ENCODE results near the gene PROSER2.
"Not testable (repeated sequence)": the region's sequence is repeated elsewhere in the genome, so short reads cannot be mapped to it uniquely, and the experiment has no call there.

The PROSER2 gene

DNA sequence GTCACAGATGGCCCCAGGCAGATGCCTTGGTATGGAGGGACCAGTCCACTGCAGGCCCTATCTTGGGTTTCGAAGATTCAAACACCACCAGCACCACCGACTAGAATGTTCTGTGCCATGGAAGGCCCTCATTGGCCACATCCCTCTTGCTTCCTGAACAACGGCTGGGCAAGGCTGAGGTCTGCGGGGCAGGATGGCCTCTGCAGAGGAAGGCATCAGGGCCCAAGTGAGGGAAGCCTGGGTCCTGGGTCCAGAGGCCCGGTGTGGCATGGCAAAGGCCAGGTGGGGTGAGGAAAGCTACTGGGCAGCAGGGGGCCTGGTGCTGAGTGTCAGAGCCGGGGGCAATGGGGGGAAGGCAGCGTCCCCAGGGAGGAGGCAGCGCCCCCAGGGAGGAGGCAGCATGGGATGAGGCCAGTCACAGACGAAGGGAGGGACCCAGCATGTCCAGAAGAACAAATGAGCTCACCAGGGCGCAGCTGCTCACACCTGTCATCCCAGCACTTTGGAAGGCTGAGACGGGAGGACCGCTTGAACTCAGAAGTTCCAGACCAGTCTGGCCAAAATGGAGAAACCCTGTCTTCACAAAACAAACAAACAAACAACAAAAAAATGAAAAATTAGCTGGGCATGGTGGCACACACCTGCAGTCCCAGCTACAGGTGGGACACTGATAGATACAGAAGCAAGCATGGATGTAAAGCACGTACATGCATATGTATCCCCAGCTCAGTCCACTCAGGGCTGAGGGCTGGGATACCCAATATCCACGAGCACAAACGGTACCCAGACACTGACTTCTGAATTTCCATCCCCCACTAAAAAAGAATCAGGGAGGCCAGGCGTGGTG, 64.4 kb downstream of the PROSER2 start:
- DNase-seq: no peak

DNA sequence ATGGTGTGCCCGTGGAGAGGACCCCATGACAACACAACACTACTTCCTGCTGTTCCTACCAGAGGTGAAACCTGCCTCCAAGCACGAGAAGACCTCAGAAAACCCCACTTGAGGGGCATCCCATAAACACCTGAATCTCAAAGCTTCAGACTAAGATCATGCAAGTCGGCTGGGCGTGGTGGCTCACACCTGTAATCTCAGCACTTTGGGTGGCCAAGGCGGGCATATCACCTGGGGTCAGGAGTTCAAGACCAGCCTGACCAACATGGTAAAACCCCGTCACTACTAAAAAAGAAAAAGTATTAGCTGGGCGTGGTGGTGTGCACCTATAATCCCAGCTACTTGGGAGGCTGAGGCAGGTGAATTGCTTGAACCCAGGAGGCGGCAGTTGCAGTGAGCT, 66.1 kb downstream of the PROSER2 start:
- DNase-seq: not testable (repeated sequence)

DNA sequence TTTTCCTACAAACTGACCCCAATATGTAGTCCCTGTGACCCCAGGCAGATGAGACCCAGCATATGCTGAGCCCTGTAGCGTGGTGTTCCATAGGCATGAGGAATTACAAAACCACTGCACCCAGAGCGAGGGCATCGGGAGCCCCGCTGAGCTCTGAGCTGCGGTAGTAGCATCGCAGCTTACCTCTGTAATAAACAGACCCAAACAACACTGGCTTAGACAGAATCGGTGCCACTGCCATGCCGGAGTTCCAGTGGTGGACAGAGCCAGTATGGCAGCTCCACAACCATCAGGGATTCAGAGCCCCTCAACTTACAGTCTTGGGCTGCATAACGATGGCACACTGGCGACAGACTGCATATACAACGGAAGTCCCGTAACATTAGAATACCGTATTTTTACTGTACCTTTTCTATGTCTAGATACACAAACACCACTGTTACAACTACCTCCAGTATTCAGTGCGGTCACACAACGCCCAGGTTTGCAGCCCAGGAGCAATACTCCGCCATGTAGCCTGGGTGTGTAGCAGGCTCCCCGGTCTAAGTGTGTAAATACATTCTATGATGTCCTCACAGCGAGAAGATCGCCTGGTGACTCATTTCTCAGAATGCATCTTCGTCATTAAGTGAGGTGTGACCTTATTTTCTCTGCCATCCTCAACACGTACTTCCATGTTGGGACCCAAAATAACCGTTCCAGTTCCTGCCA, 68.8 kb downstream of the PROSER2 start:
- DNase-seq: no peak

DNA sequence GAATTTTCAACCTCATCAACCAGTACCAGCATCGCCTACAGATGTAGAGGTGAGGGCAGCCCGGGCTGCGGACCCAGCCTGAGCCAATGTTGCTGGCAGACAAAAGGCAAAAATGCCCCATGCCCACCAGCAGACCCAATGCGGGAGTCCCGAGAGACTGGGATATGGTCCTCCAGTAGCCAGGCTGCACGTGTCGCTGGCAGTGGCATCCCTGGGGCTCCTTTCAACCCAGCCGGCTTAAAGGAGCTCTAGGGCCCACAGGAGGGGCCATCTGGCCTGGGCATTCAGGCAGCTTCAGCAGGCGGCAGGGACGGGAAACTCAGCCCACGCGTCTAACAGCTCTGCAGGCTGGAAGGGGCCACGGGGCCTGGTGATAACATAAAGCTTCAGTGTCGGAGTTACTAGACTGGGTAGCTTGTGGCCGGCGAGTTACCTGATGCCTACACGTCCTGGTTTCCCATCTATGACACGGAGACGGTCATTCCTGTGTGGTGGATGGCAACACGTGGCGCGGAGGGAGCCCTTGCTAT, 70.7 kb downstream of the PROSER2 start:
- no peak for DNase-seq

DNA sequence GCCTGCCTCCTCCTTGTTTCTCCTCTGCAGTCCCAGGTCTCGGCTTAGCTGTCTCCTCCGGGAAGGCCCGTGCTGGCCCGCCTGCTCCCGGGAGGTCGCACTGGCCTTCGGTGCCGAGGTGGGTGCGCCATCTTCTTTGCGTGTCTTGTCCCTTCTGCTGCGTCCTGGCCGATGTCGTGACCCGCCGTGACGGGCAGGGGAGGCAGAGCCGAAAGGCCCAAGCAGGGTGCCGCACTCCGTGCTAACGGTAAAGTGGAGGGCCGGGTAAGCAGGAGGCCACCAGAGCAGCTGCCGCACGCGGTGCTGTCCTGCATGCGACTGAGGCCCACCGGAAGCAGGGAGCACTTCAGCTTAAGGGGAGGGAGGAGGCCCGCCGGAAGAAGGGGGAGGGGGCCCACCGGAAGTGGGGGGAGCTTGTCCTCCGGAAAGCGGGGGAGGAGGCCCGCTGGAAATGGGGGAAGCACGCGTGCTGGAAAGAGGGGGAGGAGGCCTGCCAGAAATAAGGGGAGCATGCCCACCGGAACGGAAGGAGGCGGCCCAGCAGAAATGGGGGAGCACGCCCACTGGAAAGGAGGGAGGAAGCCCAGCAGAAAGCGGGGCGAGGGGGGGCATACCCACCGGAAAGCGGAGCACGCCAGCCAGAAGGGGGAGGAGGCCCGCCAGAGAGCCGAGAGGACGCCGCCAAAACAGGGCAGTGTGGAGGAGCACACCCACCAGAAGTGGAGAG, 71.4 kb downstream of the PROSER2 start:
- DNase-seq: no peak

DNA sequence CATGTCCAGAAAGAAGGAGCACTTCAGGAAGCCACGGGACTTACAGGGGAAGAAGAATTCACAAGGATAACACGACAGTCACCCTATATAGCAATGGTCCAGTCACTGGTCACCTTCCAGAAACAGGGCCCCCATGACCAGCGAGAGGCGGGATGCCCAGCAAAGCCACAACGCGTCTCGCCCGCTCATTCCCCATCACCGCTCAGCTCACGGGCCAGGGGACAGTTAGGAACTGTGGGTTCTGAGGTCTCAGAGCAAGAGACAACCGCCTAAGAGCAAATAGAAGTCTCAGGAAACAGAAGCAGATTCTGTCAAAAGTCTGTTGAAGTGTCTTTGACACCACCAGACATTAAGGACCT, 71.9 kb downstream of the PROSER2 start:
- no peak for DNase-seq

DNA sequence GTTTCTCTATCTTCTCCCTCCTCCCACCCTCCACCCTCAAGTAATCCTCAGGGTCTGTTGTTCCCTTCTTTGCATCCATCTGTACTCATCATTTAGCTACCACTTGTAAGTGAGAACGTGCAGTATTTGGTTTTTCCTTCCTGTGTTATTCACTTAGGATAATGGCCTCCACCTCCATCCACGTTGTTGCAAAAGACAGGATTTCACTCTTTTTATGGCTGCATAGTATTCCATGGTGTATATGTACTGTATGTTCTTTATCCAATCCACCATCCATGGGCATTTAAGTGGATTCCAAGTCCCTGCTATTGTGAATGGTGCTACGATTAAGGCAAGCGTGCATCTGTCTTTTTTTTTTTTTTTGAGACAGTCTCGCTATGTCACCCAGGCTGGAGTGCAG, 72.4 kb downstream of the PROSER2 start:
- no peak for DNase-seq

DNA sequence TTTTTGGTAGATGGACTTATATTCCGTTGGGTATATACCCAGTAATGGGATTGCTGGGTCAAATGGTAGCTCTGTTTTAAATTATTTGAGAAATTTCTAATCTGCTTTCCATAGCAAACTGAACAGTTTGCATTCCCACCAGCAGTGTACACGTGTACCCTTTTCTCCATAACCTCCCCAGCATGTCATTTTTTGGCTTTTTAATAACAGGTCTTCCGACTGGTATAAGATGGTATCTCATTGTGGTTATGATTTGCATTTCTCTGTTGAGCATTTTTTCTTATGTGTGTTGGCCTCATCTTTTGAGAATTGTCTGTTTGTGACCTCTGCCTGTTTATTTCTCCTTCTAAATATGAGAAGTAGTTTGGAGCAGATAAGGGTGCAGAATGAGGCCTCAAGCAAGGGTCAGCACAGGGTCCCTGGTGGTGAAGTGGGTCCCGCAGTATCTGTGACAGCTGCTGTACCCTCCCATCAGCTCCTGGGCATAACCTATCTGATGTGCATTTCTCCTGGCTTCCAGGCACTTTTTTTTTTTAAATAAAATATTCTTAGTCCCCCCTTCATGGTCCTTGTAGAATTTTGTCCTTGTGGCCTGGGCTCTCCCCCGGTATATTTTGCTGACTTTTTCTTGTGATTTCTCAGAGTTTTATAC, 73.5 kb downstream of the PROSER2 start:
- no peak for DNase-seq

DNA sequence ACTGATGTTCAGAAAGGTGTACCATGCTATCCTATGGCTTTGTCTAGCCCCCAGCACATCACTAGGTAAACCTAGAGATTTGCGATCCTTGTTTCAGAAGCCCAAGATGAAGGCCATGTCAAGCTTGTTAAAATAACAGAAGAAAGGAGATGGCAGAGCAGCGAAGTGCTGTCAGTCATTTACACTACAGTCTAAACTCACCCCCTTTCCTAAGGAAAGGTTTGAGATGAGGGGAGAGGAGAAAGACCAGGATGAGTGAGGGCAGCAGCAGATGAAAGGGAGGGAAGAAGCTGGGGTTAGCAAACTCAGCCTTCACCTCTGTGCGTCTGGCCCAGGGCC, 74.8 kb downstream of the PROSER2 start:
- DNase-seq: no peak

DNA sequence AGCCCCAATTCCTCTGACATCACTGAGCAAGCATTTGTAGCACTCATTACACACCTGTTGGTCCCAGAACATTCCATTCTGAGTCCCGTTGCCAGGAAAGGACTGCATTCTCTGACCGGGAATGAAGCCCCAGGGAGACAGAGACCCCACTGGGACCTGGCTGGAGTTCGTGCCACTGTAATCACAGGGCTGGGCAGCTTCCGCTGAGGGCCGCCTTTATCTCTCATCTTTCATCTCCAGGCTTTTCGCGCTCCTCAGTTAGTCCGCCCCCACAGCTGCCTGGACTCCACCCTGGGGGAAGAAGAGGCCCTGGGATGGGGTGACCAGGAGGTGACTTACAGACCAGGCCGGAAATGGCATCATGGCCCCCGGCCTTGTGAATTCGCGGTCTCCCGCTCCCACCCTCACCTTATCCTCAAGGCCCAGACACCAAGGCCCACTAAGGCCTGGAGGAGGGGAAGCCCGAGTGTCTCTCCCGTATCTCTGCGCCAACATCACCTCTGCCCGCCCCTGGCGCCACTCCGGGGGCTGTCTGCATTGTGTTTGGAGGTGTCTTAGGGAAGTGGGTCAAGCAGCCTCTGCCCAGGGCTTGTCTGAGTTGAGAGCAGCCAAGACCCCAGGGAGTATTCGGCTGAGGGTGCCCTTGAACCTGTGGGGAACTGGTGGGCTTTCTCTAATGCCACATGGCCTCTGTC, 75.4 kb downstream of the PROSER2 start:
- DNase-seq: no peak

DNA sequence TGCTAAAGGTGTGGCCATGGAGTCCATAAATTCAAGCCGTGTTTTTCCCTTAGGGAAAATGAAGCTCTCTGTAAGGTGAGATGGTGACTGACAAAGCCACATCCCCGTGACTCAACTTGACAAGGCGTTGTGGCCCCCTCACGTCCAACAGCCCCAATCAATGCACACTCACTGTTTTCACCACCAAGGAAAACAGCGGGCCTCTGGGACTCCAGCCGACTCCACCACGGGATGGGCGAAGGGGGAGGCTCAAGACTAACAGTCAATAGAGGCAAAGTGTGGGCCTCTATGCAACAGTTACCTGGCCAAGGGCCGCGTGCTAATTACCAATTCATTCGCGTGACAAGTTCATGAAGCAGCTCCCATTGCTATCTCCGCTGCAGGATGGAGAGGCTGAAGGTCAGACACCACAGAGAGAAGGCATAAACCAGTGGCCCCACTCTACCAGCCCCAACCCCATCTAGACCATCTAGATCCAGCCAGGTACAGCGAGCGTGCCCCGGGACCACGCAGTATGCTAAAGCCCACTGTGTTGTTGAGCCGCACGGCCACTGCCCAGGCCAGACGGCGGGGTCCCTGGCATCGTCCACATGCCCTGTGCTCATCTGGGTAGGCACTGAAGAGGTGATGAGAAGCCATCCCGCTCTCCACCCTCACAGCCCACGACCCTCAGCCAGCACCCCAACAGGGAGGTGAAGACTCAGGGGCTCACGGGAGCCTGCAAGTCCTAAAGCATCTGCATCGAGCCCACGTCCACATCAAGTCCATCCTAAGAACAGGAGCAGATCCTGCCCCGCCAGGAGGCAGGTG, 76.1 kb downstream of the PROSER2 start:
- no peak for DNase-seq

DNA sequence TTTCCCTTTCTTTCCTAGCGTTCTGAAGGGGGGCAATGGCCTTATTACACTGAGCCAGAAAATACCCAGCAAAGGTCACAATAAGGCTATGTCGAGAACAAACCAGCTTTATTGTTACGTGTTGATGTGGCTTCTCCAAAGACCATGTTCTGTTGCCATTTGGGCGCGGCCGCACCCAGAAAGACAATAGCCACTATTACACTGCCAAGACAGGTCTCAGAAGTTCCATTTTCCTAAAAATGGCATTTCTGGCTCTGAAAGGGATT, 77.8 kb downstream of the PROSER2 start:
- DNase-seq: no peak

DNA sequence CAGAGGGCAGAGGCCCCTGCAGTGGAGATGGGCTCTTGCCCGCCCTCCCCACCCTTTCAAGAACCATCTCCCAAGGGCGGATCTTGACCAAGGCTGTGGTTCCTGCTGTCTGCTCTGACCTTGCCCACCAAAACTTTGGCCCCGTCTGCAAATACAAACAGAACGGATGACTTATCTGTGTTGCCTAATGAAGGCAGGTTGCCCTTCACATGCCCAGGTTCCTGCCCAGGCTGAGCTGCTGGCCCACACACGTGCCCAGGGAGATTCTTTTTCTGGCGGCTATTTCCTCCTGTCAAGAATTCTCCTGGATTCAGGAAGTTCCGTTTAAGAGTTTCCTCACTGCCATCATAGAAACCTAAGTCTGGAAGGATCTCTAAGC, 78.3 kb downstream of the PROSER2 start:
- DNase-seq: no peak

DNA sequence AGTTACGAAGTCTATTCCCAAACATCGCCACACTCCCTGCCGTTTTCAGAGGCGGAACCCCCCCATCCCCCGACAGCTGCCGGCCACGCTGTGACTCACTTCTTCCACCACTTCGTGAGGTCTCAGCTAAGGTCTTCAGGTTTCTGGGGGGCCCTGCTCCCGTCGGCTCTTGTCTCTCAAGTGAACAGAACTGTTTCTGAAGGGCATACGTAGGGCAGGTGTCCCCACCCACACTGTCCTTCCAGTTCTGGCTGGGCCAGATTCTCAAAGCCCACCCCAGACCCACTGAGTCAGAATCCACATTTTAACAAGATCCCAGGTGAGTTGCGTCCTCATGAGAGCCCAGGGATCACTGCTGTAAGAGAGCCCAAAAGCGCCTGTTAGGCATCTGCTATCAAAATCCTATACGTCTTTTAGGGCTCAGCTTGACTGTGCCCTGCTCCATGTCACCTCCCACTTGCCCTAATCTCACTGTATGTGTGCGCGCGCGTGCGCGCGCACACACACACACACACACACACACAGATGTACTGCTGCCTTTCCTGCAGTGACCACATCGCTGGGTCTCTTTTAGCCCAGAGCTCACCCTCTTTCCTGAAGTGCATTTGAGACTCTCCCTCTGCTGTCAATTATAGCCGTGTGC, 78.8 kb downstream of the PROSER2 start:
- DNase-seq: no peak

DNA sequence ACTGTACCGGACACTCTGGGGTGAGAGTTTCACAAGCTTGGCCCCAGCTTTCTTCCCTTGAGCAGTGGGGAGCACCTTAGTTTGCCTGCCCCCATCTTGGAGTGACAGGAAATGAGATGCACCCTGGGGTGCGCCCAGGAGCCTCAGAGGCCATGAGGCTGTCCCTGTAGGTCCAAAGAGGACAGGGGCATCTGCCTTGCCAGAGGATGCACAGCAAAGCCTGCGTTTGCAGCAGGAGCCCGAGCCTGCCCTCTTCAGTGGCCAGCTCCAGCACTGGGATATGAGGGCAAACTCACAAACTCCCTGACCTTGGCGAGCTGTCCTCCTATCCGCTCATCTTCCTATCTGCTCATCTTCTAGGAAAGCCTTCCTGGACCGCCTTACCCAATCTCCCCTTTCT, 79.5 kb downstream of the PROSER2 start:
- no peak for DNase-seq

DNA sequence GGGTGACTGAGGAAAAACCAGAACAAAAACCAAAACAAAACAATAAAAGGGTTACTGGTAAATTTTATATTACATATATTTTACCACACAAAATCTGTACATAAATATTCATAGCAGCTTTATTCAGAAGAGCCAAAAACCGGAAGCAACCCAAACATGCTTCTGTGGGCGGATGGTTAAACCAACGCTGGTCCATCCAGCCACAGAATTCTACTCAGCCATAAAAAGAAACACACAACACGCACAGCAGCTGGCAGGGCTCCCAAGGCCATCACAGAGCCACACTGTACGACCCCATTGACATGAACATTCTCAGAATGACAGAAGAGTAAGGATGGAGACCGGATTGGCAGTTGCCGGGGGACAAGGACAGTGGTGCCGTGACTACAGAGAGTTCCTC, 83.6 kb downstream of the PROSER2 start:
- no peak for DNase-seq

DNA sequence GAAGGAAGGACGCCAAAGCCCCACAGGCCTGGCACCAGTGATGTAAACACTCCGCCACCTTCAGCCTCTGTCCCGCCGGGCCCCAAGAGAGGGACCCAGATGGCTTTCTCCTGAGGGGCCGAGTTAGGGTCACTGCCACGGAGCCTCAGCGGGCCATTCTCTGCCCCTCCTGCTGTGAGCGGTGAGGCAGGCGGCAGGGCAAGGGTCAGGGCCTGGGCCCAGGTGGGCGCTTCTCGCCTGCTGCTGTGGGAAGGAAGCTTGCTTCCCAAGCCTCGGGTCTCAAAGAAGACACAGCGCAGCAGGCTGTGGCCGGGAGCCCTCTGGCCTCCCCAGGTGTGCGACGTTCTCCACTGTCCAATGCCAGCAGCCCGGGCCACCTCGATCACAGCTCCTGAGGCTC, 84.8 kb downstream of the PROSER2 start:
- DNase-seq: no peak

DNA sequence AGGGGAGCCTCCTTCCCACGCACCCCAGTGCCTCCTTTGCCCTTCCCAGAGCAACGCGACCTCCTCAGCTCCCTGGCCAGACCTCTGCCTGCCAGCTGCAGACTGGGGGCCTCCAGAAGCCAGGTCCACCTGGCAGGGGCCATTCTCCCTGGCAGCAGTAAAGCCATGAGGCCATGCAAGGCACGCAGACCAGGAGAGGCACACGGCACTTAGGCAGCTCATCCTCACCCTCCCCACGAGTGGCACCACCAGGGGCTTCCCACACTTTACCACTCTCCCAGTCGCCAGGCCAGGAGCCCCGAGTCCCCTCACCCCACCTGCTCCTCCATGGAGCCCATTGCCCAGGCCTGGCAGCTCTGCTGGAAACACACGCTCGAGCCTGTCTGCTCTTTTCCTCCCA, 85.4 kb downstream of the PROSER2 start:
- DNase-seq: no peak

DNA sequence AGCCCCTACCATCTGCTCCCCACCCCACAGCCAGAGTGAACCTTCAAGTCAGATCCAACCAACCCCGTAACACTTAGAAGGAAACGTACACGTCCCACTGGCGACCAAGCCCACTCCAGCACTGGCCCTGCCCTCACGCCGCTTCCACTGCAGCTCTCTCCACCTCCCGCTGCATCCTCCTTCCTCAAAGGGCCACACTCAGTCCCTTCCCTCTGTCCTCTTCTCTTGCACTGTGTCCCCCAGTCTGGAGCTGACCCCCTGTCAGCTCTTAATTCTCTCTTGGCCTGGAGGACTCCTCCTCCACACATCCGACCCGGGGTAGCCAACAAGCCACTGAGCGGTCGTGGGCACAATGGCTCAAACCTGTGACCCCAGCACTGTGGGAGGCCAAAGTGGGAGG, 85.8 kb downstream of the PROSER2 start:
- DNase-seq: no peak

DNA sequence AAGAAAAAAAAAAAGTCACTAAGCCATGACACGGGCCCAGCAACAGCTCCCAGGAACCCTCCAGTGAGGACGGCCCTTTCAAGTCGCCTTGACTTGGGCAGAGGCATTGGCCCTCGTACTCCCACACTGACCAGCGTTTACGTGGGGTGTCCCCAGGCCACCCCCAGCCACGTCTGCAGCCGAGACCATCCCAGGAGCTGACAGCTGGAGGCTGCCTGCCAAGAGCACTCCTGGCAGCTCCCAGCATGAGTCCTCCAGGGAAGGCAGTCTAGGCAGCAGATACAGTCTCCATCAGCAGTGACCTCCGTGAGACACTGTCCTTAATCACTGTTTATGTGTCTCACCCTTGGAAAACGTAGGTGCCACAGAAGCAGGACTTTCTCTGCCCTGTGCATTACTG, 86.5 kb downstream of the PROSER2 start:
- DNase-seq: no peak

DNA sequence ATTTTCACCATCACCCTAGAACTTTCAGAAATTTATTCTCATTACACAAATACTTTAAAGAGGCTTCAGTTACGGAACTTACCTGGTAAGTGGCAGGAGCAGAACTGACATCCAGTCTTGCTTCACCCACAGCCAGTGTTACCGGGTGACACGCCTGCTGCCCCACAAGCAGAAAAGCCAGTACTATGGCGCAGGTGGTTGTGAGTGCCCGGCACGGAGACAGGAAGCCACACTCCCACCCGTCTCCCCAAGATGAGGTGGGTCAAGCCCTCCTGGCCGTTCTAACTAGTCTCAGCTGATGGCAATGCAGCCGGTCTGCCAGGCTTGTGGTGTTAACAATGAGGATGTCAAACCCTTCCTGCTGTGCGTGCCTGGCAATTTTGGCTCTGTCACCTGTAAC, 86.9 kb downstream of the PROSER2 start:
- DNase-seq: no peak
